Lung (tissue), 12 donors: ENCODE results near the gene APPL2. TPM values are rescaled to one million over a fixed set of nuclear protein-coding genes. Genes with fewer than 3 reads are reported as not detected.

Experiments
- ATAC-seq: fragments of 200-7000 bp; cut with Tn5 transposase; one replicate; pipeline ENCODE4 v1.9.1; 2020; ENCODE audit warnings: moderate number of reproducible peaks; ENCODE audit not compliant: insufficient read depth, low FRiP score
- DNase-seq, 3 donors: peaks; one replicate each; pipeline ENCODE4 v3.0.0-alpha.2; 2013 to 2017
- H3K27ac ChIP-seq, 2 donors: one replicate each; pipeline ENCODE4 v1.5.1; 2013; ENCODE audit warnings: mild to moderate bottlenecking in 2 of 2, moderate library complexity in 2 of 2, control low read depth in 1 of 2, inconsistent platforms in 1 of 2, low read depth in 1 of 2, low read length in 1 of 2
- H3K27me3 ChIP-seq, 3 donors: one replicate each; pipeline ENCODE4 v1.5.1; 2013; ENCODE audit warnings: low read length in 2 of 3; ENCODE audit not compliant: control insufficient read depth in 3 of 3, insufficient read depth in 3 of 3
- H3K36me3 ChIP-seq, 4 donors: one replicate each; pipeline ENCODE4 v1.5.1; 2013; ENCODE audit warnings: low read length in 4 of 4, mild to moderate bottlenecking in 1 of 4, moderate library complexity in 1 of 4; ENCODE audit not compliant: control insufficient read depth in 4 of 4, insufficient read depth in 4 of 4
- H3K4me1 ChIP-seq, 5 donors: one replicate each; pipeline ENCODE4 v1.5.1; 2013; ENCODE audit warnings: low read length in 5 of 5, mild to moderate bottlenecking in 2 of 5, moderate library complexity in 1 of 5; ENCODE audit not compliant: control insufficient read depth in 5 of 5, insufficient read depth in 5 of 5
- H3K4me3 ChIP-seq: one replicate; pipeline ENCODE4 v1.5.1; 2013; ENCODE audit warnings: mild to moderate bottlenecking, control low read depth, moderate library complexity
- H3K9ac ChIP-seq, 2 donors: one replicate each; pipeline ENCODE4 v1.5.1; 2013; ENCODE audit warnings: low read length in 2 of 2, control low read depth in 1 of 2; ENCODE audit not compliant: insufficient read depth in 1 of 2
- H3K9me3 ChIP-seq, 4 donors: one replicate each; pipeline ENCODE4 v1.5.1; 2013; ENCODE audit warnings: low read length in 3 of 4, mild to moderate bottlenecking in 1 of 4, moderate library complexity in 1 of 4; ENCODE audit not compliant: control insufficient read depth in 4 of 4, insufficient read depth in 3 of 4
- CTCF ChIP-seq: IDR thresholded peaks from 2 replicates; pipeline ENCODE4 v1.5.1; 2012; ENCODE audit warnings: mild to moderate bottlenecking; ENCODE audit errors: control extremely low read depth, extremely low read depth
- WGBS, 2 donors: extraction: QIAGEN DNeasy Blood & Tissue Kit; methylation state at CpG; one replicate each; pipeline ENCODE4 v1.1.7; 2013; 5-methylcytosine and 5-hydroxymethylcytosine counted together
- polyA plus RNA-seq, 2 donors: library from polyadenylated mRNA; stranded (reverse); fragments of 200-250 nt; gene quantifications; one replicate each; pipeline ENCODE4 v1.2.1, GENCODE V29; 2013
- total RNA-seq, 2 donors: library from RNA; depleted of rRNA in 1 of 2; stranded (reverse); fragments of >200 nt in 1 of 2; gene quantifications; one replicate each; pipeline ENCODE4 v1.2.1, GENCODE V29; 2014 to 2021
- donor health status: control.
- donor health status: control.
- donor health status: Bipolar disorder and iron deficiency.
- donor health status: healthy.
- donor health status: DM: yes; HTN: yes; CAD: no.

APPL2 gene
- total and polyA plus RNA-seq, 4 donors, result 11.8 to 89.5 (median 26.5) TPM

- ATAC-seq (no peak), DNase-seq (no peak)
- Histone ChIP-seq H3K27me3 (no peaks in the 10 kb centered on the region), H3K4me3 (no peak overlapping the region), H3K27ac (peak overlapping the region in 1 of 2 donors; percentile 20), H3K36me3 (peaks cover 12 to 40% (median 23%) of the 10 kb centered on the region in 4 donors), H3K4me1 (peaks cover 0 to 25% (median 4%) of the 10 kb centered on the region in 5 donors), H3K9me3 (no peaks in the 10 kb centered on the region), H3K9ac (no peak overlapping the region)
- no peak for TF ChIP-seq CTCF
- WGBS, 2 donors, result 47 to 76% methylated on average over 3 of the region's 3 CpGs
Measured at GRCh38 chr12:105220929-105221290, 15.1 kb downstream of the APPL2 start.

- no peak for TF ChIP-seq CTCF
- no peak overlapping the region for H3K9ac ChIP-seq
- peaks cover 12 to 40% (median 23%) of the 10 kb centered on the region in 4 donors for H3K36me3 ChIP-seq
- no peaks in the 10 kb centered on the region for H3K9me3 ChIP-seq
- no peak for DNase-seq
- no peak for ATAC-seq
- H3K4me3 ChIP-seq, result no peak overlapping the region
- no peaks in the 10 kb centered on the region for H3K27me3 ChIP-seq
- H3K27ac ChIP-seq, result peak overlapping the region; percentile 17 to 20
- 71 to 84% methylated on average over 6 of the region's 6 CpGs for WGBS, 2 donors
- peaks cover 0 to 25% (median 4%) of the 10 kb centered on the region in 5 donors for H3K4me1 ChIP-seq
Measured at GRCh38 chr12:105220150-105220928, 15.6 kb downstream of the APPL2 start.

- Histone ChIP-seq H3K9ac (no peak overlapping the region), H3K27ac (peak overlapping the region in 1 of 2 donors; percentile 26), H3K27me3 (no peaks in the 10 kb centered on the region), H3K4me3 (no peak overlapping the region), H3K9me3 (no peaks in the 10 kb centered on the region), H3K4me1 (peaks cover 0 to 25% (median 4%) of the 10 kb centered on the region in 5 donors), H3K36me3 (peaks cover 17 to 40% (median 24%) of the 10 kb centered on the region in 4 donors)
- DNase-seq (peak in 1 of 3 donors; percentile 26), ATAC-seq (no peak)
- no peak for TF ChIP-seq CTCF
- WGBS, 2 donors, result 67 to 74% methylated on average over 4 of the region's 4 CpGs
Measured at GRCh38 chr12:105219261-105220028, 16.5 kb downstream of the APPL2 start.
